ENCODE data around the gene RBM18. TPM values are rescaled to one million over a fixed set of nuclear protein-coding genes. Genes with fewer than 3 reads are reported as not detected.

The RBM18 gene
- total RNA-seq, 1 experiment from 2014 or later, result 30.8 TPM

GRCh38 chr9:122226758-122227574 is 37.7 kb downstream of the RBM18 start:
- ChIA-PET CTCF (no interaction called here), POLR2A (ENCODE audit: low non-redundant PET) (no interaction called here)
- Histone ChIP-seq H3K4me1 (ENCODE audit: insufficient read depth, low read length, poor library complexity, severe bottlenecking) (no peaks in the 10 kb centered on the region), H3K36me3 (ENCODE audit: insufficient read depth, low read length, poor library complexity, severe bottlenecking) (no peaks in the 10 kb centered on the region), H3K27ac (ENCODE audit: low read depth, low read length, poor library complexity, severe bottlenecking) (no peak overlapping the region), H3K4me3 (ENCODE audit: low read depth, low read length, poor library complexity, severe bottlenecking) (no peak overlapping the region), H3K27me3 (replicated peaks; ENCODE audit: insufficient read depth, low read depth, low read length, poor library complexity) (peaks cover 99% of the 10 kb centered on the region), H3K9me3 (ENCODE audit: low read depth, low read length, poor library complexity, severe bottlenecking) (no peaks in the 10 kb centered on the region)
- intact Hi-C loops (cut with micrococcal nuclease; ENCODE audit: unreplicated experiment), result no loop called here
- TF ChIP-seq EZH2 (IDR thresholded peaks at IDR 0.05; ENCODE audit: borderline replicate concordance, low read depth, low read length, poor library complexity, severe bottlenecking) (peak; percentile 40), CTCF (conservative IDR thresholded peaks at IDR 0.05; ENCODE audit: low read depth, low read length) (no peak)
- no TSS peak for BruUV-seq (replicated peaks)
- no peak for DNase-seq (ENCODE audit: low spot score)

- TF ChIP-seq CTCF (conservative IDR thresholded peaks at IDR 0.05; ENCODE audit: low read depth, low read length) (no peak), EZH2 (IDR thresholded peaks at IDR 0.05; ENCODE audit: borderline replicate concordance, low read depth, low read length, poor library complexity, severe bottlenecking) (peak; percentile 98)
- DNase-seq (ENCODE audit: low spot score), result no peak
- Histone ChIP-seq H3K27me3 (replicated peaks; ENCODE audit: insufficient read depth, low read depth, low read length, poor library complexity) (peaks cover 99% of the 10 kb centered on the region), H3K4me3 (ENCODE audit: low read depth, low read length, poor library complexity, severe bottlenecking) (no peak overlapping the region), H3K9me3 (ENCODE audit: low read depth, low read length, poor library complexity, severe bottlenecking) (no peaks in the 10 kb centered on the region), H3K4me1 (ENCODE audit: insufficient read depth, low read length, poor library complexity, severe bottlenecking) (no peaks in the 10 kb centered on the region), H3K36me3 (ENCODE audit: insufficient read depth, low read length, poor library complexity, severe bottlenecking) (no peaks in the 10 kb centered on the region), H3K27ac (ENCODE audit: low read depth, low read length, poor library complexity, severe bottlenecking) (no peak overlapping the region)
- BruUV-seq (replicated peaks), result no TSS peak
- ChIA-PET POLR2A (ENCODE audit: low non-redundant PET) (no interaction called here), CTCF (no interaction called here)
- intact Hi-C loops (cut with micrococcal nuclease; ENCODE audit: unreplicated experiment), result no loop called here
Observed at GRCh38 chr9:122226142-122226757, 38.4 kb downstream of the RBM18 start.

GRCh38 chr9:122225312-122226141 is 39.1 kb downstream of the RBM18 start:
- Histone ChIP-seq H3K4me3 (ENCODE audit: low read depth, low read length, poor library complexity, severe bottlenecking) (no peak overlapping the region), H3K9me3 (ENCODE audit: low read depth, low read length, poor library complexity, severe bottlenecking) (no peaks in the 10 kb centered on the region), H3K27me3 (replicated peaks; ENCODE audit: insufficient read depth, low read depth, low read length, poor library complexity) (peaks cover 99% of the 10 kb centered on the region), H3K36me3 (ENCODE audit: insufficient read depth, low read length, poor library complexity, severe bottlenecking) (no peaks in the 10 kb centered on the region), H3K27ac (ENCODE audit: low read depth, low read length, poor library complexity, severe bottlenecking) (no peak overlapping the region), H3K4me1 (ENCODE audit: insufficient read depth, low read length, poor library complexity, severe bottlenecking) (no peaks in the 10 kb centered on the region)
- no peak for TF ChIP-seq EZH2 (IDR thresholded peaks at IDR 0.05; ENCODE audit: borderline replicate concordance, low read depth, low read length, poor library complexity, severe bottlenecking)
- TF ChIP-seq CTCF (conservative IDR thresholded peaks at IDR 0.05; ENCODE audit: low read depth, low read length), result no peak
- CTCF ChIA-PET, result no interaction called here
- intact Hi-C loops (cut with micrococcal nuclease; ENCODE audit: unreplicated experiment), result no loop called here
- no TSS peak for BruUV-seq (replicated peaks)
- DNase-seq (ENCODE audit: low spot score), result no peak
- POLR2A ChIA-PET (ENCODE audit: low non-redundant PET), result no interaction called here
